Stimulated activated CD4-positive, alpha-beta T cell treated with anti-CD3 and anti-CD28 coated beads, Interleukin-2, amount 100 ng/mL, for 4 hours (primary cell): ENCODE results near the gene WDR19.

Source experiments
- DNase-seq: peaks from one replicate; pipeline ENCODE4 v3.0.0-alpha.2; 2020; ENCODE audit warnings: low read depth

The WDR19 gene

DNA sequence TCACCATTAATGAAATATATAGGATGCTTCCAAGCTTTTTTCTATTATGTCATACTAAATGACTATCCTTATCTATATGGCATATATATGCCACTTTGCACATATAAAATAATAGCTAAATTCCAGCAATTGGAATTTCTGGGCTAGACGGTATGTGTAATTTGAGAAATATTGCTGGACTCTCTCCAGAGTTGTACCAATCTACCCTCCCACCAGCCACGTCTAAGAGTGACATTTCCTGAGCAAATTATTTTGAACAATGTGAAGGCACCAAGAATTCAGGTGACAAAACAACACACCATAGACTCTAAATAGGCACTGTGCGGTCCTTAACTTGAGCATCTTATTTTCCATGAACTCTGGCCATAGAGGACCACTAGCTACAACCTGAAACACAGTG lies 121.5 kb downstream of the WDR19 start:
- no peak for DNase-seq

DNA sequence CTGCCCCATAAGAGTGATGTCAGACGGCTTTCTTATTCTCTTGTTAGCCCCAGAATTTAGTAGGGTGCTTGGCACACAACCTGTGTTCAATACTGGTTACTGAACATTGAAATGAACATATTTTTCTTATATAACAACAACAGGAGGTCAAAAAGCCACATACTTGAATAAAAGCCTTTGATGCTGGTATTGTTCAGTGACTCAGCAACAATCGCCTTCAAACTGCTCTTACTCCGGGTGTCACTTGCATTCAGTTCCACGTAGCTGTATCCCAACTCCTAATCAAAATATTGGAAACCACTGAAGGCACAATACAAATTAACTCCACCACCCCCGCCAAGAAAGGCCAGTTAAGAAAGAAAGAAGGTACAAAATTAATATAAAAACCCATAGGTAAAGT lies 122.3 kb downstream of the WDR19 start:
- DNase-seq: no peak

DNA sequence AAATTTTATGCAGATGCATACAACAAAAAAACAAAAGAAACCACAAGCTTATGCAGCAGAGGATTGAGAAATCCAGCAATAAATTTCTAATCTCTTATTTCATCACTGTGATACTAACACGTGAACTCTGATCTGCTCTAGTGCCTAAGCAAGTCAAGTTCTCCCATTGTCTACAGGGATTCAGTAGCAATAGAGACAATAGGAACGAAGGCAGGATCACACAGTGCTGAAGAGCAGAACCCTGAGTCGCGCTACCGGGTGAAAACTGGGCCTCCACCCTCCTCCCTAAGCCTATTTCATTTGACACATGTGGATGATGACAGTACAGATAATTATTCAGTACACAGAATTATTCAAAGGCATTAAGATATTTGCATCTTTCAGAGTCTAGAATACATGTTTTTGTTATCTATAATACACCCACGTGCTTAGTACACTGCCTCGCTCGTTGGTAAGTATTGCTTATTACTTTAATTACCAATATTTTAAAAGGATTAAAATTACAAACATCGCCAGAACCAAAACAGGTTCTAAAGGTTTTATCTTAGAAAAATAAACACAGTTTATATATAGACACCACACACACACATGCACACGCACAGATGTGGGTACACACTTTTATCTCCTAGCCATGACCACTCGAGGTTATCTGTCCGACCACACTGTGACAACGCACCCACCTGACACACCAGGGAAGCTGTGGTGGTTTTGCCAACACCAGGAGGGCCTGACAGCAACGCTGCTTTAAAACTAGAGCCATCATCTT lies 123.8 kb downstream of the WDR19 start:
- no peak for DNase-seq

DNA sequence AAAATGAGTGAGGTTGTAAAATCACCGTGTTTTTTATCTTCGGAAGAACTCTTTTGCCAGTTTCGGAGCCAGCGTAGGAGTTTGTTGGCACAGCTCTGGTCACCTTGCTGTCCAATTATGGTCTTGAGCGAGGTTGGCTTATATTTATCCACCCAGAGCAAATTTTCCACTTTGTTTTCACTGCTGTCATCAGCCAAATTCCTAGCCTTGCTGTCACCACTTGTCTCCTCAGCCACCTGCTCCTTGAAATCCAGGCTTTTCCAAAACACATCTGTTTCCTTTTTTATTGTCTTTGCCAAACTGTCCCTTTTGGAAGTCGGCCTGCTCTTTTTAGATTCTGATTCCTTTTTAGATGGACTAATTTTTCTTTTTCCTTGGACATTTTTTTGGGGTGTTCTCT lies 126.3 kb downstream of the WDR19 start:
- DNase-seq: no peak

DNA sequence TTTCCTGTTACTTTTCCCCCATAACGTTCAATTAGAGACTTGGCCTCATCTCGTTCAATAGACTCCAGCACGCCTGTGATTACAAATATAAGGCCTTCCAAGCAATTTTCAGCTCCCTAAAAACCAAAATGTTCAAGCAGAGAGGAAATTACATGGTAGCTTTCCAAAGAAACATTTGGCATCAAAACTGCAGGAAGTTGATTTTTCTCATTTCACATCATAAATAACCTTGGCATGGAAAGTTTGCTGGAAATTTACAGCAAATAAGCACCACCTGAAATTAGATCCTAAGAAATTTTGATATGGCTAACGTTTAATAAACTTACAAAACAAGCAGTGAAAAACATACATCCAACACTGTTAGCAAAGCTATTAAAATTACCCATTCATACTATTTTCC lies 130.5 kb downstream of the WDR19 start:
- DNase-seq: no peak

DNA sequence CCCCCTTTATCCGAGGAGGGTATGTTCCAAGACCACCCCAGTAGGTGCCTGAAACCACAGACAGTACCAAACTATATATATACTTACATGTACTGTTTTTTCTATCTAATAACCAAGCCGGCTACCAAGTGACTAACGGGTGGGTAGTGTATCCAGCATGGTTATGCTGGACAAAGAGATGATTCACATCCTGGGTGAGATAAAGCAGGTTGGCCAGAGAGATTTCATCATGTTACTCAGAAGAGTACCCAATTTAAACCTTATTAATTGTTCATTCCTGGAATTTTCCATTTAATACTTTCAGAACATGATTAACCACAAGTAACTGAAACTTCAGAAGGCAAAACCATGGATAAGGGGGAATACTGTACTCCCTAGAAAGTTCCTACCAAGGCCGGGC lies 137.3 kb downstream of the WDR19 start:
- DNase-seq: no peak

DNA sequence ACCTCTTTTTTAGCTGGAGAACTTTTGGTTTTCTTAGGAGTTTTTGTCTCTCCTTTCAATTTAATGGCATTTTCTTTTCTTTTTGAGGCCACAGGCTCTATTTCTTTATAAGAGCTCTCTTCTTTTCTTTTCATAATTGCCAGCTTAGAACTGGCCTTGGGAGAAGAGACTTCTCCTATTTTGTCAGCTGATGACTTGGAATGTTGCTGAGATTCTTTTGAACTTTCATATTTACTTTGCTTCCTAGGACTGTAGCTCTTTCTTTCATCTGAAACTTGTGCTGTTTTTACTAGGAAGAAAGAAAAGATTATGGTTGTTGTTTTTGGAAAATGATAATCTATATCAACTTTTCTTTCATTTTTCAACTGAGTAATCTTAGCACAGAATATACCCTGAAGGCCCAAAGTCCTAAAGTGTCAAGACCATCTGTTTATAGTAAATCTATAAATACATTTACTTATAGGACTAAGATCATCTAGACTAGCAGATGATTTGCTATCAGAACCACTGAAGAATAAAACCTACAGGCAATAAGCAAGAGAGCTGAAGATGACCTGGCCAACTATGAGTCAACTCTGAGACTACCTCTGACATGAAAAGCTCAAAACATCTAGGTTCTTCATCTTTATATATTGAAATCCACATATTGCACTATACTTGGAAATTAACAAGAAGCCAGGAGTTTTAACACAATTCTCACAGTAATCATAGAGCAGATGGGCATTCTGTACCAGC lies 138.2 kb downstream of the WDR19 start:
- no peak for DNase-seq

DNA sequence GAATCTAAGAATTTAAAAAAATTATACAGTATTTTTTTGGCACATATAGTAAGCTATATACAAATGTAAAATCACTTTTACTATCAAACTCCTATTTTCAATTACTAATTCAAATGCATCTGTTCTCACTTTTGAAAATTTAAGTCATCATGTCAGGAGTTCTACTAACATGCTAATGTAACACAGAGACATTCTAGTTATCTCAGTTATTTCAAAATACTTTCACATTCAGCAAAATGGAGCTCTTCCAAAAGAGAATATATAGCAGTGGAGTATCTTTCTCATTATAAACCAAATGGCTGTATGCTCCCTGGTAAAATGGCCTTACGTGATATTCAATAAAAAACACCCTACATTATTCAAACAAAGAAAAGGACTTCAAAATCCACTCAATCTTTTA lies 141.5 kb downstream of the WDR19 start:
- DNase-seq: no peak

DNA sequence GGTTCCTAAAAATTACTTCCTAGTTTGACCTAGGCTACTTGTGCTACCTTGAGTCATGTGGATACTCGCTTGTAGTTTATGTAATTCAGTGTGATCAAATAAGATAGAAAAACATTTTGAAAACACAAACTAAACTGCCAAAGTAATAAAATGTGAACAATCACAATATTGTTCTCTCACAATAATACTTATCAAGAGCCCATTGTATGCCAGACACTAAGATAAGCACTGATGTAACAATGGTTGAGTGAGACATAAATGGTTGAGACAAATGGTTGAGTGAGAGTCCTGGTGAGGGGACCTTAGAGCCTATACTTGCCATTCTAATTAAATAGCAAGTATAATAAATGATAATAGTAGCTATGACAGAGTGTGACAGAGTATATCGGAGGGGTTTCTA lies 142.1 kb downstream of the WDR19 start:
- DNase-seq: no peak

DNA sequence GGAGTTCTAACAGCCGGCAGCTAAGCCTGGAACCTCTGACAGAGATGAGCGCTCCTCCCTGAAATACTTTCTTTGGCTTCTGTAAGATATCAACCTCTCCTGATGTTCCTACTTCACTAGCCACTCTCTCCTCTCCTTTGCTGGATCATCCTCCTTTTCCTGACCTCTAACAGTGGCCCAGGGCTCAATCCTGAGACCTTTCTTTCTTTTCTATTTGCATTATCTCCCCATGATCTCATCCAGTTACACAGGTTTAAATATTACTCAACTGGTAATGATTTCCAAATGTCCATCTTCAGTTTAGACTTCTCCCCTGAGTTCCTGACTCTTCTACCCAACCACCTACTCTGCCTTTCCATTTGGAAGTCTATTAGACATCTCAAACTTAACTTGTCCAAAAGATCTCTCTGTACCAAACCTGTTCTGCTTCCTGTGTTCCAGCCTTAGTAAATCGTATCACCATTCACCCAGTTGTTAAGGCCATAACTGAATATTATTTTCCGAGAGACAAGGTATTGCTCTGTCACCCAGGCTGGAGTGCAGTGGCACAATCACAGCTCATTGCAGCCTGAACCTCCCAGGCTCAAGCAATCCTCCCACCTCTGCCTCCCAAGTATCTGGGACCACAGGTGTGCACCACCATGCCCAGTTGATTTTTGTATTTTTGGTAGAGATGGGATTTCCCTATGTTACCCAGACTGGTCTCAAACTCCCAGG lies 142.7 kb downstream of the WDR19 start:
- DNase-seq: no peak

DNA sequence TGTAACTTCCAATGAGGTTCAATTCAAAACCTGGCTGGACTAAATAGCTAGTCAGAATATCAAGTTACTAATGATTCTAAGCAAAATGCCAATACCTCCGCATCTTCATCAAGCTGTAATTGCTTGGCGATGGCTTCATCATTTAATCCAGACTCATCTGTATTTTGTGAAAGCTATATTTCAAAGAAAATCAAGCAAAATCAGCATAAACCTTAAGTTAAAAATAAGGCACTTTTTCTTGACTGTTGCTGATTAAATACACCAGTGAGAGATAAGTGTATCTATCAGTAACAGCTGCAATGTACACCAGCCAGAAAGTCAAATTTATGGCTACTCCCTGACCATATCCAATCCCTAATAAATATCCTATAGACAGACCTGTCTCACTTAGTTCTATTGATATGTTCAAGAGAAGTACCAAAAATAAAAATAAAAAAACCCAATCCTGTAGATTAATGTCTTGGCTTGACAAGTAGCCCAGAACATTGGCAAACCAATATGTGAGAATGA lies 144.2 kb downstream of the WDR19 start:
- DNase-seq: no peak

DNA sequence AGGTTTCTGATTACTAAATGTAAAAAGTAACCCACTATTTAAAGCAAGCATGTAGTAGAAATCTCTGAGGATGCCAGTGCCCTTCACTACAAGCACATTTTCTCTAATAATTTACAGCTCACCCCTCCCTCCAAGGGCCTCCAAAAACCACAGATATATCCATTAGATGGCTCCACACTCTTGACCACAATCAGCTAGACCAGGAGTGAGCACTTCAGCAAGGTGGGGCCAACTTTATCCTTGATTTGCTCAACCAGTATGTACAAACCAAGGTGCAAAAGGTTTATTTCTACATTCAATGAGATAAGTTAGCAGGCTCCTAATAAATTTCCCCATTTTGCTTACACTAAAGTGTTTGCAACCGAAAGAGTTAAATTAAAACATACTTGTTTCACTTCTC lies 148.0 kb downstream of the WDR19 start:
- no peak for DNase-seq

DNA sequence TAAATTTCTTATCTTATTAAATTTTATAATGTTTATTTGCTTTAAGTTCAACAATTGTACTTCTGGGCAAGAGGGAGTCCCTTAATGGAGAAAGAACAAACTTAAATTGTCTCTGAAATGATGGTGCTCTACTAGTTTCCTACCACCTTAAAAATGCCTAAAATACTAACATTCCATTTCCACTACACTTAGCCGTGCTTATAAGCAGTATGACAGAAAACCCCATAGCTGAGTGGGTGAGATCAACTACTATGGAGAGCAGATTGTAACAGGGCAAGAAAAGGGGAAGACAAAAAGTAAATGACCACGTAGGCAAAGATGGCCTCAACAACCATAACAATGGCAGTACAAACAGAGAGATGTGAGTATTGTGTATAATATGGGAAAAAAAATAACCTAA lies 148.9 kb downstream of the WDR19 start:
- DNase-seq: no peak
